GM12878 (cell line): Measurements from ENCODE around the gene ABCA7. TPM values are rescaled to one million over a fixed set of nuclear protein-coding genes. Genes with fewer than 3 reads are reported as not detected.

Source experiments
- ATAC-seq: fragments of 200-7000 bp; cut with Tn5 transposase; 3 replicates; pipeline ENCODE4 v1.9.1; 2020; ENCODE audit warnings: mild to moderate bottlenecking, moderate library complexity
- BruUV-seq: library from RNA; stranded (reverse); fragments of 400-500 nt; replicated peaks from 2 replicates; lab custom pipeline; 2021; lab: Mats Ljungman, UMichigan
- CTCF ChIA-PET: fragments of 300-600 bp; sonication (Branson Sonifier 250); formaldehyde crosslinking; extraction: SDS; loops from one replicate; lab custom pipeline; 2021; ENCODE audit warnings: inconsistent platforms; lab: Yijun Ruan, JAX
- POLR2A ChIA-PET: fragments of 350-600 bp; formaldehyde crosslinking; extraction: SDS; loops from one replicate; lab custom pipeline; 2021; ENCODE audit warnings: inconsistent platforms; lab: Charles Lee
- RAD21 ChIA-PET: fragments of 300-600 bp; sonication (Branson Sonifier 250); formaldehyde crosslinking; loops from one replicate; lab custom pipeline; 2023; ENCODE audit warnings: antibody characterized with exemption; ENCODE audit not compliant: unreplicated experiment; lab: Charles Lee
- SMC1A ChIA-PET: fragments of 300-600 bp; sonication (Branson Sonifier 250); formaldehyde crosslinking; loops from one replicate; lab custom pipeline; 2023; ENCODE audit not compliant: unreplicated experiment, uncharacterized antibody; lab: Charles Lee
- DNase-seq: peaks from one replicate; pipeline ENCODE4 v3.0.0-alpha.2; 2011; ENCODE audit warnings: low read depth, low spot score
- FAIRE-seq: peaks from 3 replicates; lab custom pipeline; 2011; peaks lifted over from hg19 to GRCh38; lab: Jason Lieb, UNC
- H2AFZ ChIP-seq: 2 replicates; pipeline ENCODE4 v1.6.0; 2011; ENCODE audit warnings: low read depth, low read length, control low read depth; ENCODE audit not compliant: control insufficient read depth
- H3K27ac ChIP-seq: 2 replicates; pipeline ENCODE4 v1.5.1; 2011; ENCODE audit warnings: control low read depth; ENCODE audit not compliant: control insufficient read depth, insufficient read depth
- H3K27me3 ChIP-seq, 2 experiments: replicated peaks in 1 of 2; 2 replicates each; pipeline versions ENCODE4 v1.6.0 to v1.6.1; 2011; ENCODE audit warnings: low read length in 1 of 2; ENCODE audit not compliant: control insufficient read depth in 2 of 2, insufficient read depth in 2 of 2
- H3K36me3 ChIP-seq, 2 experiments: 2 replicates each; pipeline ENCODE4 v1.5.1; 2011; ENCODE audit warnings: low read length in 1 of 2; ENCODE audit not compliant: control insufficient read depth in 2 of 2, insufficient read depth in 2 of 2
- H3K4me1 ChIP-seq: 2 replicates; pipeline ENCODE4 v1.6.1; 2011; ENCODE audit warnings: mild to moderate bottlenecking, low read length, moderate library complexity, mixed read lengths; ENCODE audit not compliant: control insufficient read depth, insufficient read depth
- H3K4me2 ChIP-seq: 2 replicates; pipeline ENCODE4 v1.6.0; 2011; ENCODE audit warnings: control low read depth; ENCODE audit not compliant: control insufficient read depth, insufficient read depth
- H3K4me3 ChIP-seq: fragments of 200-600 bp; sonication (generic); 2 replicates; pipeline ENCODE4 v1.5.1; 2016
- H3K79me2 ChIP-seq: 2 replicates; pipeline ENCODE4 v1.6.0; 2011; ENCODE audit warnings: low read length; ENCODE audit not compliant: control insufficient read depth, insufficient read depth
- H3K9ac ChIP-seq: 2 replicates; pipeline ENCODE4 v1.8.0; 2011; ENCODE audit warnings: low read length, control low read depth, mixed read lengths; ENCODE audit not compliant: control insufficient read depth, insufficient read depth
- H3K9me3 ChIP-seq: replicated peaks from 3 replicates; pipeline ENCODE4 v1.5.1; 2011; ENCODE audit warnings: mild to moderate bottlenecking, low read length; ENCODE audit not compliant: control insufficient read depth, insufficient read depth
- H4K20me1 ChIP-seq: 2 replicates; pipeline ENCODE4 v1.6.0; 2011; ENCODE audit not compliant: control insufficient read depth, insufficient read depth
- ELK1 ChIP-seq: IDR thresholded peaks from 2 replicates; pipeline ENCODE4 v1.6.1; 2012; ENCODE audit warnings: low read depth, low read length, improper control_type of control experiment
- HDGF ChIP-seq: fragments of 450-650 bp; IDR thresholded peaks from 2 replicates; pipeline ENCODE4 v1.6.1; 2016; ENCODE audit warnings: antibody characterized with exemption
- MEF2A ChIP-seq: IDR thresholded peaks from 2 replicates; pipeline ENCODE4 v1.6.1; 2011; ENCODE audit warnings: low read depth, mild to moderate bottlenecking, low read length, moderate library complexity; ENCODE audit not compliant: insufficient read depth
- RELA ChIP-seq: fragments of 450-650 bp; IDR thresholded peaks from 2 replicates; pipeline ENCODE4 v1.8.0; 2014; ENCODE audit warnings: borderline replicate concordance; ENCODE audit not compliant: partially characterized antibody
- SREBF1 ChIP-seq: IDR thresholded peaks from 2 replicates; pipeline ENCODE4 v1.6.1; 2012; ENCODE audit warnings: mild to moderate bottlenecking, low read length
- YY1 ChIP-seq: IDR thresholded peaks from 2 replicates; pipeline ENCODE4 v1.6.1; 2011; ENCODE audit warnings: low read depth, mild to moderate bottlenecking, low read length
- ZSCAN29 ChIP-seq: fragments of 450-650 bp; IDR thresholded peaks from 2 replicates; pipeline ENCODE4 v1.6.1; 2017; ENCODE audit warnings: mild to moderate bottlenecking, moderate library complexity
- WGBS: methylation state at CpG from one replicate; pipeline ENCODE4 v1.1.6; 2016; ENCODE audit warnings: low lambda C conversion rate; ENCODE audit not compliant: insufficient replicate concordance, insufficient coverage; ENCODE audit errors: missing lambda C conversion rate; 5-methylcytosine and 5-hydroxymethylcytosine counted together
- in situ Hi-C: fragments of 300-500 bp; cut with MboI; formaldehyde crosslinking; loops from 9 replicates; pipeline ENCODE4 v1.14.3; 2018; ENCODE audit warnings: mixed read lengths
- intact Hi-C: fragments of 100-400 bp; cut with micrococcal nuclease; formaldehyde crosslinking; loops from one replicate; pipeline ENCODE4 v1.14.2; 2022; ENCODE audit not compliant: unreplicated experiment
- polyA plus RNA-seq, 11 experiments: library from polyadenylated mRNA; depleted of rRNA in 4 of 11; unstranded in 6 of 11; stranded (reverse) in 5 of 11; fragments of >200 nt; fragmentation: Nextera tagmentation in 4 of 11; fragmentation: Illumina TruSeq in 1 of 11; extraction: Ambion mirVana in 4 of 11; extraction: Trizol in 1 of 11; gene quantifications; 1 replicate in 1 of 11; 2 replicates in 10 of 11; pipeline versions ENCODE4 v1.2.1 to v1.2.3, GENCODE V29; 2011 to 2016; ENCODE audit warnings: inconsistent platforms in 2 of 11, missing spikeins in 2 of 11, low read depth in 1 of 11
- total RNA-seq, 4 experiments: library from RNA; depleted of rRNA in 3 of 4; stranded (reverse); fragments of >200 nt in 3 of 4; fragmentation: Illumina TruSeq in 1 of 4; extraction: Trizol in 1 of 4; gene quantifications; 2 replicates each; pipeline versions ENCODE4 v1.2.1 to v1.2.3, GENCODE V29; 2013 to 2021
- TF ChIP-seq, protein P1 (sequence below): fragments of 450-650 bp; IDR thresholded peaks from 2 replicates; pipeline ENCODE4 v1.6.1; 2017; ENCODE audit warnings: mild to moderate bottlenecking, moderate library complexity

Gene ABCA7
- total and polyA plus RNA-seq, 10 of the 15 experiments (the other 5 are each of a cell fraction or from before 2014, with no cell fraction given) = 1.0 to 49.5 (median 14.8) TPM

DNA sequence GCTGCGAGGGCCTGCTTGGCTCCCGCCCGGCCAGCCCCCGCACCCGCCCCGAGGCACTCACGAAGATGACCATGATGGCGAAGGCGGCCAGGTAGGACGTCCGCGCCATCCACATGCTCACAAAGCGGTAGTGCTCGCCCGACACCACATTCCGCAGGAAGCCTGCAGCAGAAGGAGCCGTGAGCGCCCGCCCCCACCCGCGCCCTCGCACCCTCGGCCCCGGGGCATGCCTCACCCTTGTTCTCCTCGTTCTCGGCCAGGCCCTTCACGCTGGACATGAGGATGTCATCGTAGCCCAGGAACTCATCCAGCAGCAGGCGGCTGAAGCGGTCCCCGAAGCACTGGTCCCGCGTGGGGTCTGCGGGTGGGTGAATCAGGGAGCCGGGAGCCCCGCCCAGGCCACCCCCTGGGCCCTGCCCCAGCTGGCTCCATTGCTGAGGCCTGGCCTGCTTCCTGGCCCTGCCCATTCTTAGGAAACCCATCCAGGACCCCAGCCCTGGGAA is 28.0 kb upstream of the ABCA7 start:
- SMC1A ChIA-PET = no interaction called here
- no TSS peak for BruUV-seq
- POLR2A ChIA-PET = no interaction called here
- no peak overlapping the region for H2AFZ ChIP-seq
- H3K79me2 ChIP-seq = peaks cover 25% of the 10 kb centered on the region
- RAD21 ChIA-PET = interaction anchor here (0.9 kb wide), 1 partner anchor 8 kb away, joined by 3 read pairs; no protein-coding TSS in a partner anchor
- intact Hi-C loops (no loop called here), in situ Hi-C loops (no loop called here)
- H3K4me1 ChIP-seq = peaks cover 11% of the 10 kb centered on the region
- H3K4me2 ChIP-seq = no peak overlapping the region
- FAIRE-seq (no peak), DNase-seq (no peak), ATAC-seq (no peak)
- WGBS = 95% methylated on average over 33 of the region's 36 CpGs
- TF ChIP-seq MEF2A = no peak
- no peak for TF ChIP-seq ZSCAN29
- TF ChIP-seq, protein P1, sequence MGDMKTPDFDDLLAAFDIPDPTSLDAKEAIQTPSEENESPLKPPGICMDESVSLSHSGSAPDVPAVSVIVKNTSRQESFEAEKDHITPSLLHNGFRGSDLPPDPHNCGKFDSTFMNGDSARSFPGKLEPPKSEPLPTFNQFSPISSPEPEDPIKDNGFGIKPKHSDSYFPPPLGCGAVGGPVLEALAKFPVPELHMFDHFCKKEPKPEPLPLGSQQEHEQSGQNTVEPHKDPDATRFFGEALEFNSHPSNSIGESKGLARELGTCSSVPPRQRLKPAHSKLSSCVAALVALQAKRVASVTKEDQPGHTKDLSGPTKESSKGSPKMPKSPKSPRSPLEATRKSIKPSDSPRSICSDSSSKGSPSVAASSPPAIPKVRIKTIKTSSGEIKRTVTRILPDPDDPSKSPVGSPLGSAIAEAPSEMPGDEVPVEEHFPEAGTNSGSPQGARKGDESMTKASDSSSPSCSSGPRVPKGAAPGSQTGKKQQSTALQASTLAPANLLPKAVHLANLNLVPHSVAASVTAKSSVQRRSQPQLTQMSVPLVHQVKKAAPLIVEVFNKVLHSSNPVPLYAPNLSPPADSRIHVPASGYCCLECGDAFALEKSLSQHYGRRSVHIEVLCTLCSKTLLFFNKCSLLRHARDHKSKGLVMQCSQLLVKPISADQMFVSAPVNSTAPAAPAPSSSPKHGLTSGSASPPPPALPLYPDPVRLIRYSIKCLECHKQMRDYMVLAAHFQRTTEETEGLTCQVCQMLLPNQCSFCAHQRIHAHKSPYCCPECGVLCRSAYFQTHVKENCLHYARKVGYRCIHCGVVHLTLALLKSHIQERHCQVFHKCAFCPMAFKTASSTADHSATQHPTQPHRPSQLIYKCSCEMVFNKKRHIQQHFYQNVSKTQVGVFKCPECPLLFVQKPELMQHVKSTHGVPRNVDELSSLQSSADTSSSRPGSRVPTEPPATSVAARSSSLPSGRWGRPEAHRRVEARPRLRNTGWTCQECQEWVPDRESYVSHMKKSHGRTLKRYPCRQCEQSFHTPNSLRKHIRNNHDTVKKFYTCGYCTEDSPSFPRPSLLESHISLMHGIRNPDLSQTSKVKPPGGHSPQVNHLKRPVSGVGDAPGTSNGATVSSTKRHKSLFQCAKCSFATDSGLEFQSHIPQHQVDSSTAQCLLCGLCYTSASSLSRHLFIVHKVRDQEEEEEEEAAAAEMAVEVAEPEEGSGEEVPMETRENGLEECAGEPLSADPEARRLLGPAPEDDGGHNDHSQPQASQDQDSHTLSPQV = no peak
- TF ChIP-seq RELA = no peak
- no peak for TF ChIP-seq ELK1
- no peak for TF ChIP-seq SREBF1
- no peak for TF ChIP-seq HDGF
- TF ChIP-seq YY1 = no peak
- H3K9ac ChIP-seq = no peak overlapping the region
- CTCF ChIA-PET = no interaction called here
- no peak overlapping the region for H3K4me3 ChIP-seq
- no peaks in the 10 kb centered on the region for H3K9me3 ChIP-seq
- no peaks in the 10 kb centered on the region for H3K27me3 ChIP-seq
- peaks cover 3 to 39% of the 10 kb centered on the region in 2 experiments; a peak in 3 of 4 replicates for H3K36me3 ChIP-seq
- H3K27ac ChIP-seq = no peak overlapping the region
- H4K20me1 ChIP-seq = no peaks in the 10 kb centered on the region
